HG03575 (cell line): ENCODE results near the gene VSTM1.
"Not testable (repeated sequence)": the region's sequence is repeated elsewhere in the genome, so short reads cannot be mapped to it uniquely, and the experiment has no call there.

Experiments used
- ATAC-seq: cut with Tn5 transposase; IDR thresholded peaks from one replicate; pipeline ENCODE4 v1.9.1; 2021; ENCODE audit not compliant: unreplicated experiment, insufficient number of reproducible peaks, low FRiP score; ENCODE audit errors: extremely low read depth

The VSTM1 gene

DNA sequence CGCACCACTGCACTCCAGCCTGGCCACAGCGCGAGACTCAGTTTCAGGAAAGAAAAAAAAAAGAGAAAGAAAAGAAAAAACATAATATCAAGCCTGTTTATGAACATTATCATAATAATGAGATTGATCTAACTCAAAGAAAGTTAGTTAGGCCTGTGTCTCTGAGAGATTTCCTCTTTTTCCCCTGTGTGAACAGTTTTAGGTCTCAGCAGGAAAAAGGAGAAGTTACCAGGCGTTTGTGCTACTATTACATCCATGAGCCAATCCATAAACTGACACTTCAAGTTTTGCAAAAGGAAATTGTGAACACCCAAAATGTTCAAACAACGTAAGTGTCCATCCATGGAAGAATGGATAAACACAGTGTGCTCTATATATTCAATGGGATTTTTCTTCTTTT lies 13.6 kb upstream of the VSTM1 start:
- no peak for ATAC-seq

DNA sequence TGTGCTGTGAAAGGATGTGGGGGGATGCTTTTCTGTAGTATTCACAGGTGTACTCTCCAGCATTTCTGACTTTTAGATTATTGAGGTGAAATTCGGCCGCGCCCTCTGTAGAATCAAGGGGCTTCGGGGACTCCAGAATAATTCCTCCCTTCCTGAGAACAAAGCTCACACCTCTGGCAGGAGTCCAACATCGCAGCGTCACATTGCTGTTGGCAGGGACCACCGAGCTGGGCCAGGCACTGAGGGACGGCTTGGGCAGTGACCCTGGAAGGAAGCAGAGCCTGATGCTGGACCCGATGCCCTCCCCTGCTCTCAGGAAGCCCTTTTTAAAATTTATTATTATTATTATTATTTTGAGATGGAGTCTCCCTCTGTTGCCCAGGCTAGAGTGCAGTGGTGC lies 11.2 kb upstream of the VSTM1 start:
- no peak for ATAC-seq

DNA sequence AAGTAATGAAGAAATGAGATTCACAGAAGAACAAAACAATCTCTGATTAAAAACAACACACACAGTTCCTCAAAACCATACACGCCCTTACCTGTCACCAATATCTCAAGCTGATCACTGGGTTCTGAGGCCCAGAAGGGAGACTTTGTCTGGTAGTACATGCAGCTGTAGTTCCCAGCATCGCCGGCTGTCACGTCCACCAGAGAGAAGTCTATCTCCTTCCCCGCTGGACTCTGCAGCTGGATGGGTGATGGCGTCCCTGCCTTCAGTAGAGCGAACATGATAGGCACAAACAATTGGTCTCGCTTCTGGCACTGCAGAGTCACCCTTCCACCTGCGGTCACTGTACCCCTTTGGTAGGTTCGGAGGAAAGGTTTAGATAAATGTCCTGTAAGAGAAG lies 10.1 kb upstream of the VSTM1 start:
- no peak for ATAC-seq

DNA sequence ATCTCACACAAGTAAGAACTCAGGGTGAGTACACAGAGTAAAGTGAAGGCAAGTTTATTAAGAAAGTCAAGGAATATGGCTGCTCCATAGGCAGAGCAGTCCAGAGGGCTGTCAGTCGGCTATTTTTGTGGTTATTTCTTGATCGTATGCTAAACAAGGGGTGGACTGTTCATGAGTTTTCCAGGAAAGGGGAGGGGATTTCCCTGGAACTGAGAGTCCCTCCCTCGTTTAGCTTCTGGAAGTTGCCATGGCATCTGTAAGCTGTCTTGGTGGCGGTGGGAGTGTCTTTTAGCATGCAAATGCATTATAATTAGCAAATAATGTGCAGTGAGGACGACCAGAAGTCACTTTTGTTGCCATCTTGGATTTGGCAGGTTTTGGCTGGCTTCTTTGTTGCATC lies 5.8 kb upstream of the VSTM1 start:
- ATAC-seq, result no peak

DNA sequence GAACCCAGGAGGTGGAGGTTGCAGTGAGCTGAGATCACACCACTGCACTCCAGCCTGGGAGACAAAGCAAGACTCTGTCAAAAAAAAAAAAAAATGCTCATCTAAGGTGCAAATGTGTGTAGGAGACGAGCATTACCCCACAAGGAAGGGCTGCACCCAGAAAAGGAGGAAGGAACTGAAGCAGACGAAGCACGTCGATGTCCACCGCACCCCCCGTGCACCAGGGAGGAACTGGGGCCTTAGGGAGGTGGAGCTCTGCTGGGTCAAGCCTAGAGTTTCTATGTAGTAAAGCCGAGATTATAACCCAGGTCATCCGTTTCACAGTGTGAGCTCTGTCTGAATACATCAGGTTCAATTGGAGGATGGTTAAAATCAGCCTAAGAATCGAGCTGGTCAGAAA lies 1.1 kb downstream of the VSTM1 start:
- ATAC-seq, result no peak

DNA sequence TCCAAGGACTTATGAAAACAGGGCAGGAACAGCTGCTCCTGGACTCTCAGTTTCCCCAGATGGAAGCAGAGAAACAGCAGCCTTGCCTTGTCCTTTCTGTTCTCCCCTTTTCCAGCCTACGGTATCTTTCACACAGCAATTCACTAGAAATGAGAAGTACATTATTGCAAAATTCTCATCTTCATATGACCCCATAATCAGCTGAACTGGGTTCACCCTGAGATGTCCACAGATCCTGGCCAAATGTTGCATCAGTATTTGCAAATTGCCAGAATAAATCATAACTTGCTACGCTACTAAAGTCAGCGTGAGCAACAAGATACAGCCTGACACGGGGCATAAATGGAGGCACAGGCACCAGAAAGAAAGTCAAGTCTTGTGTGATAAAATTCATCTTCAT lies 16.1 kb downstream of the VSTM1 start:
- no peak for ATAC-seq

DNA sequence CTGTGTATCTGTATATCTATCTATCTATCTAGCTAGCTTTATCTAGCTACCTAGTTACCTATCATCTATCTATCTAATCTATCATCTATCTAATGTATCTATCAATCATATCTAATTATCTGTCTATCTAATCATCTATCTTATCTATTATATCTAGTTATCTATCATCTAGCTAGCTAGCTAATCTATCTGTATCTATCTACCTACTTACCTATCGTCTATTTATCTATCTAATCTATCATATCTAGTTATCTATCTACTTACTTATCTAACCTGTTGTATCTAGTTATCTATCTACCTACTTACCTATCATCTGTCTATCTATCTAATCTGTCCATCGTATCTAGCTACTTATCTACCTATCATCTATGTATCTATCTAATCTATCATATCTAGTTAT lies 17.9 kb downstream of the VSTM1 start:
- no peak for ATAC-seq

DNA sequence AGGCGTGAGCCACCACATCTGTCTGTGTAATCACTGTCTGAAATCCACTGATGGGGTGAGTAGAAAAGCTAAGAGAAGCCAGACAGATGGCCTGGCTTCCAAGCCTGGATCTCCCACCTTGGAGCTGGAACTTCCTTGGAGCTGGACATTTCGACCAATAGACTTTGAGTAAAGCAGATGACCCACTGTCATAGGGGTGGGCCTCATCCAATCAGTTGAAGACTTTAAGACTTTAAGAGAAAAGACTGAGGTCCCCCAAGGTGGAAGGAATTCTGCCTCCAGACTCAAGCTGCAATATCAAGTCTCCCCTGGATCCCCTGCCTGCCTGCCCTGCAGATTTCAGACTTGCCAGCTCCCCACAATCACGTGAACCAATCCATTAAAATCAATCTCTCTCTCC lies 20.7 kb downstream of the VSTM1 start:
- ATAC-seq, result no peak

DNA sequence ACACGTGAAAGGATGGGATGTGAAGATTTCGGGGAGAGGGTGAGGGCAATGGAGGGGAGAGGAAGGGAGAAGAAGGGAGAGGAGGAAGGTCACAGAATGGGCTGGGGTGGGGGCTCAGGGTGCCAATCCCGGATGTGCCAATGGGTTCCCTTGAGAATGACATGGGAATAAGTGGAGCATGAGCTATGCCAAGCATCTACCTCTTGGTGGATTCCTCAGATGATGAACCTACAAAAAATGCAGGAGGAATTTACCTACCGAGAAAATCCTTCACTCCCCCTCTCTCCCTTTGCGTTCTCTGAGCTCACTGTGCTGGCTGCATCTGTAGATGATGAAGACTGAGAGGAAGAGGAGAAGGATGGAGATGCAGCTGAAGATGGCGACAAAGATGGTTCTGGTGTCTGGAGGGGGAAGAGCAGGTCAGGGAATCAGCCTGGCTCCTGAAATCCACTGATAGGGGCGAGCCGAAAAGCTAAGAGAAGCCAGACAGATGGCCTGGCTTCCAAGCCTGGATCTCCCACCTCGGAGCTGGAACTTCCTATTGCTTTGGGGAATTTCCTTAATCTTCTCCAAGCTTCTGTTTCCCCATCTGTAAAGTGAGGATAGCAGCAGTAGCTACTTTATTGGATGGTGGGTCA lies 21.6 kb downstream of the VSTM1 start:
- no peak for ATAC-seq

DNA sequence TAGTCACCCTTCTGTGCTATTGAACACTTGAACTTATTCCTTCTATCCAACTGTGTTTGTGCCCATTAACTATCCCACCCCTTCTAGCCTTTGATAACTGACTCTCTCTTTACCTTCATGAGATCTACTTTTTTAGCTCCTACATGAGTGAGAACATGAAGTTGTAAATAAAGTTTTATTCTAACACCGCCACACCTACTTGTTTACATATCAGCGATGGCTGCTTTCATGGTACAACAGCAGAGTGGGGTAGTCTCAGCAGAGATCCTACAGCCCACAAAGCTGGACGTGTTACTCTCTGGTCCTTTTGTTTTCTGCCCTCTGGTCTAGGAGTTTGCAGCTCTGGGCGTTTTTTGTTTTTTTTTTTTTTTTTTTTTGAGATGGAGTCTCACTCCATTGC lies 23.7 kb downstream of the VSTM1 start:
- ATAC-seq, result no peak

DNA sequence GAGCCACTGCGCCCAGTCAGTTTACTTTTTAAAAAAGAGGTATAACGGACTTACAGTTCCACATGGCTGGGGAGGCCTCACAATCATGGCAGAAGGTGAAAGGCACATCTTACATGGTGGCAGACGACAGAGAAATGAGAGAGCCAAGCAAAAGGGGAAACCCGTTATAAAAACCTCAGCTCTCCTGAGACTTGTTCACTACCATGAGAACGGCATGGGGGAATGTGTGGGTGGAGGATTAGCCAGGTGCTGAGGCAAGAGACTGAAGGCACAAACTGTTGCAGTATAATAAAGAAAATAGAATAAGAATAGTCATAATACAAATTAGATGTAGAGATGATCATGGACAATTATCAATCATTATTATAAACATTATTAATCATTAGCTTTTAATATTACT lies 27.2 kb downstream of the VSTM1 start:
- ATAC-seq, result not testable (repeated sequence)

DNA sequence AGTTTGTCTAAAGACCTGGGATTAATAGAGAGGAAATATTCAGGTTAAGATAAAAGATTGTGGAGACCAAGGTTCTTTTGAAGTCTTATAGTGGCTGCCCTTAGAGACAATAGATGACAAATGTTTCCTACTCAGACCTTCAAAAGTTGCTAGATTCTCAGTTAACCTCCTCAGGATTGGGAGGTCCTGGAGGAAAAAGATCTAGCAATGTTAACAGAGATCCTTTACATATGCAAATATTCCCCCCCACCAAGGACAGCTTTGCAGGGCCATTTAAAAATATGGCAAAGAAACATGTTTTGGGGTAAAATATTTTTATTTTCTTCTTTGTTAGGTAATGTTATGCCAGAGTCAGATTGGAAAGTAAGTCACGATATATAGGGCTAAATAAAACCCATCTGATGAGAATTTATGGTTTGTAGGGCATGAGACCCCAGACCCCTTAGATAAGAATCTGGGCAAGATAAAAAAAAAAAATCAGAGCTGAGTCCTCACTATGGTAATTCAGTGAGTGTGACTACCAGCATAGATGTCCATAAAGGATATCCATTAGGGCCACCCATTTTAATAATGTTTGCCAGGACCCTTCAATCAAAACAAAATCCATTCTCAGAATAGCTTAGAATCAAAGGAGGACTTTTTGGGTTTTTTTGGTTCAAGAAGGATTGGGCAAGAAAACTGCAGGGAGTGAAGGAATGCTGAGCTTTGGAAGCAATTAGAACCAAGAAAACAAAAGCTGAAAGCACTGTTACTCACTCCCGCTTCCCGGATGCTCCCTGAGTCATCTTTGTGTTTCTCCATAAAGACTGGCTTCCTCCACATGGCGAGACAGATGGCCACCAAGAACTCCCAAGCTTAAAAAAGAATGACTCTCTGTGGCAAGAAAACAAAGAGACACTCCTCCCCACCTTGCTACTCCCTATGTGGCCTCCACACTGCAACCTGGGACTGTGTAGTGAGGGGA lies 28.2 kb downstream of the VSTM1 start:
- ATAC-seq, result no peak

DNA sequence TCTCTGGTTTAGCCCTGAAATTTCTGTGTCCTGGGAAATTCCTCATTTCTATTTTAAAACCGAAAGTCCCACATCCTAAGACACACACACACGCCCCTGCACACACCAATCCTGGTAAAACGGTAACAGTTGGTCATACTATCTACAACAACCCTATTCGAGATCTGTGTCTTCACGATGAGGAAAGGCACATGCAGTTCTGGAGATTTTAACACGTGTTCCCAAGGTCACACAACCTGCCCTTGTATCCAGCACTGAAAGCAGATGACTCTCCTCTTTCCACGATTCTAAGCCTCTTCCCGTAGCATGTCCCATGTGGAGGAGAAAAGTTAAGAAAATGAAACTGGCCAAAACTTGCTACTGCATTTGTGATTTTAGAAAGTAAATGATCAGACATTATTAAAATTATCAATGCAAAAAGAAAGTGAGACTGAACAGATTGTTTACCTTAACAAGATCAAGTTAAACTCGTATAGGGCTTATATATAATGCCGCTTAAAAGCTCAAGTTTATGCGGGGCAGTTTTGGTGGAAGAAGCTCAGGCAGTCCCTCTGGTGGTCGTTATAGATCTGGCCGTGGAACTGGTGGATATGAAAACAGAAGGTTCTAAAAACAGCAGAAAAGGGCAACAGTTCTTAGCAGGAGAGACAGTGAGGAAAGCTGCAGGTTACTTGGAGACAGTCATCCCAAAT lies 32.7 kb downstream of the VSTM1 start:
- ATAC-seq, result no peak

DNA sequence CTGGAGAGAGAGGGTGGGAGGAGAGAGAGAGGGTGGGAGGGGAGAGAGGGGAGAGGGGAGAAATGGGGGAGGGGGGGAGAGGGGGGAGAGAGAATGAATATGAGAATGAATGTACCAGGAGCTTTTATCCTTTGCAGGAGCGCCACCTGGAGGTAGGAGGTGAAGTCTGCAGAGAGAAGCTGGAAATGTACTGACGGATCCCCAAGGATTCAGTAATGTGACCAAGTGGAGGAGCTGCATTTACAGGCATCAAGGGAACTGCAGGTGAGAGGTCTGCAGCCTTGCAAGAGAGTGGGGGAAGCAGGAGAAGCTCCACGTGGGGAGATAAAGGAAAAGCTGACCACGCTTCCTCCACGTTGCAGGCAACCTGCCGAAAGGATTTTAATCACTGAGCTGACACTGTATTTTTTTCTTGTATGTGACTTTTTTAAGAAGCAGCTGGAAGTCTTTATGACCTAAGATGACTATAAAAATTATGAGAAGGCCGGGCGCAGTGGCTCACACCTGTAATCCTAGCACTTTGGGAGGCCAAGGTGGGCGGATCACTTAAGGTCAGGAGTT lies 33.7 kb downstream of the VSTM1 start:
- no peak for ATAC-seq

DNA sequence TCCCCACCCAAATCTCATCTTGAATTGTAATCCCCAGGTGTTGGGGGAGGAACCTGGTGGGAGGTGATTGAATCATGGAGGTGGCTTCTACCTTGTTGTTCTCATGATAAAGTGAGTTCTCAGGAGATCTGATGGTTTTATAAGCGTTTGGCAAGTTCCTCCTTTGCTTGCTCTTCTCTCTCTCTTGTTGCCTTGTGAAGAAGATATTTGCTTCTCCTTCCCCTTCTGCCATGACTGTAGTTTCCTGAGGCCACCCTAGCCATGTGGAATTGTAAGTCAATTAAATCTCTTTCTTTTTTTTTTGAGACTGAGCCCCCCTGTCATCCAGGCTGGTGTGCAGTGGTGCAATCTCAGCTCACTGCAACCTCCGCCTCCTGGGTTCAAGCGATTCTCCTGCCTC lies 34.4 kb downstream of the VSTM1 start:
- ATAC-seq, result no peak

DNA sequence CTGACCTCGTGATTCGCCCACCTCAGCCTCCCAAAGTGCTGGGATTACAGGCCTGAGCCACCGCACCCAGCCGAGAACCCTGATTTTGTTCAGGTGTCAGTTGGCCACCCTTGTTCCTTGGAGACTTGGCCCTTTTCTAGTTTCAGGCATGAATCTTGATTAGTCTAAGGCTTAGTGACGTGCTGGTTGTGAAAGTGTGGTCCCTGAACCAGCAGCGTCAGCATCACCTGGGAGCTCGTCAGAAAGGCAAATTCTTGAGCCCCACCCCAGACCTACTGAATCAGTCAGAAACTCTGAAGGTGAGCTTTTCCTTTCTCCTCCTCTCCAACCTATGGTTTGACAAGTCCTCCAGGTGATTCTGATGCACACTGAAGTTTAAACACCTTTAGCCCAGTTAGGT lies 37.0 kb downstream of the VSTM1 start:
- no peak for ATAC-seq

DNA sequence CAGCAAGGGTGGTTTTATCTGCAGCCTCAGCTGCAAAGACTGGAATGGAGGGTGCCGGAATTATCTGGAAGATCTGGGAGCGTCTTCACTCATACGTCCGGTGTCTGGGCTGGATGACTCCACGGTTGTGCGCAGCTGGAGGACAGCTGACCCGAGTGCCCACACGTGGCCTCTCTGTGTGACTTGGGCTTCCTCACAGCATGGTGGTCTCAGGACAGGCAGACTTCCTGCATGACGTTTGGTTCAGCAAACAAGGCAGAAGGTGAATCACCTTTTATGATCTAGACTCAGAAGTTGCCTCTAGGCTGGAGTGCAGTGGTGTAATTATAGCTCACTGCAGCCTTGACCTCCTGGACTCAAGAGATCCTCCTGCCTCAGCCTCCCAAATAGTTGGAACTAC lies 39.0 kb downstream of the VSTM1 start:
- no peak for ATAC-seq

DNA sequence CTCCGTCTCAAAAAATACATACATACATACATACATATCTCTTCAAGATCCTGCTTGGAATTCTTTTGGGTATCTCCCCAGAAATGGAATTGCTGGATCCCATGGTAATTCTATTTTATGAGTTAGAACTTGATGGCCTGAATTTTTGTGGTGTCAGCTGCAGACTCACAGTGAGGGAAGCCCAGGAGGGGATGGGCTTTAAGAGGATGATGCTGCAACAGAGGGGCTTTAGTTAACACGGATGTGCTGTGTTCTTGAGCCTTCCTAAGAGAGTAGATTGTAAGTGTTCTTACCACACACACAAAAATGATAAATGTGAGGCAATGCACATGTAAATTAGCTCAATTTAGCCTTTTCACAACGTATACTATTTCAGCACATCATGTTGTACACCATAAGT lies 40.5 kb downstream of the VSTM1 start:
- ATAC-seq, result no peak

DNA sequence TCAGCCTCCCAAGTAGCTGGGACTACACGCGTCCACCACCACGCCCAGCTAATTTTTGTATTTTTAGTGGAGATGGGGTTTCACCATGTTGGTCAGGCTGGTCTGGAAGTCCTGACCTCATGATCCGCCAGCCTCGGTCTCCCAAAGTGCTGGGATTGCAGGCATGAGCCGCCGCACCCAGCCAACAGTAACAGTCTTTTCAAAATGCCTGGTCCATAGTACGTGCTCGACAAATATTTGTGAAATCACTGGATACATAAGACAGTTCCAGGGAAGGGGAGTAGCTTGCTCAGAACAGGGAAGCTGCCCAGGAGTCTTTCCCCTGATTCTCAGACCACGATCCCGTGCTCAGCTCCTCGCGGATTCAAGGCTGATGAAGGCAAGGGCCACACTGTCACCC lies 41.8 kb downstream of the VSTM1 start:
- ATAC-seq, result no peak

DNA sequence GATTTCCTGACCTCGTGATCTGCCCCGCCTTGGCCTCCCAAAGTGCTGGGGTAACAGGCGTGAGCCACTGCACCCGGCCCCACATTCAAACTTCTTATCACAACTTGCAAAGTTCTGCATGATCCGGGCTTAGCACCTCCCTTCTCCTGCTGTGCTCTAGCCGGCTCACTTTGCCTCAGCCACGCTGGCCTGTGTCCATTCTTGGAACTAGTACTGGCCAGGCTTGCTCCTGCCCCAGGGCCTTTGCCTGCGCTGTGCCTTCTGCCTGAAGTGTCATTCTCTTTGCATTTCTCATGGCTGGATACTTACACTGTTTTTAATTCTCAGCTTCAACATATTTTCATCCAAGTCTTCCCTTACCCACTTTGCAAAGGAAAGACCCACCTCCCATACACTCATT lies 42.3 kb downstream of the VSTM1 start:
- no peak for ATAC-seq
